ENCODE data around the gene UMPS. TPM values are rescaled to one million over a fixed set of nuclear protein-coding genes. Genes with fewer than 3 reads are reported as not detected.

UMPS gene
- total RNA-seq, 2 donors from 2014 or later = 6.6 to 14.3 TPM

DNA sequence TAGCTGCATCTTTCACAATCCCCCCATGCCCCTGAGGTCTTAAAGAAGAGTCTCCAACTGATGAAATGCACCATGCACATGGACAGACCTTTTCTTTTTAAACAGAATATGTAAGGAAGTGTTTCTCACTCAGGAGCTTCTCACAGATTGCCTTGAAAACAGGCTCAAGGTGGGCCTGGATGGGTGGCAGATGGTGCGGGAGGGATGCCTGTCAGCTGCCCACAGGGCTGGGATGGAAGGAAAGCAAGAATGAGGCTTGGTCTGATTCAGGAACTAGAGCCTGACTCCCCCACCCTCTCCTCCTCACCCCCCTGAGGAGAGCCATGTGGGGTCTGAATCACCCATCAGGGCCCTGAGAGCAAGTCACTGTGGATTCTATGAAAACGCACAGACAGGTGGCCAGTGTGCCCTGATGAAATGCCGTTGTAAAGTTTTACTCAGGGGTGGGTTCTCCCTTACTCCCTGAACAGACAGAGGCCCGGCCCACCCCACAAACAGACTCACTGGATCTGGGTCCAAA, 67.2 kb downstream of the UMPS start:
- Histone ChIP-seq H3K9me3 (no peaks in the 10 kb centered on the region), H3K4me1 (peaks cover 0 to 45% of the 10 kb centered on the region in 2 donors), H3K27me3 (no peaks in the 10 kb centered on the region), H3K36me3 (peaks cover 38% of the 10 kb centered on the region), H3K27ac (no peak overlapping the region), H3K4me3 (no peak overlapping the region)
- no peak for DNase-seq (ENCODE audit: low spot score)
- no peak for TF ChIP-seq CTCF (IDR thresholded peaks at IDR 0.05)

MicroRNAs within 50 kb of the gene (microRNA counts, 767-probe panel; counts per million panel counts)
- microRNA hsa-miR-544b = 0 to 31.0 counts per million in 2 donors

Small RNA genes within 50 kb of the gene (microRNA-seq; reads per million reads assigned to microRNA genes)
- gene MIR544B (ENCODE audit: borderline number of aligned reads in 2 of 2, borderline replicate concordance in 1 of 2) = 0 to 1.4 reads per million in 2 donors

Other genes with a start within 250 kb of the UMPS start
- 100 to 1,000 TPM in 1 of 2 donors, 10 to 100 TPM in 1; 84.0 to 182 TPM for gene ITGB5, start 156.9 kb downstream of the UMPS start, total RNA-seq
- gene MUC13, start 204.3 kb downstream of the UMPS start, total RNA-seq = not detected

All from right atrium auricular region (tissue), 2 donors.